IPS-18a (cell line): ENCODE measurements around the gene PIP4K2C.
"Not testable (repeated sequence)": the region's sequence is repeated elsewhere in the genome, so short reads cannot be mapped to it uniquely, and the experiment has no call there.

Experiments
- H3K27ac ChIP-seq: one replicate; pipeline ENCODE4 v1.5.1; 2013; ENCODE audit warnings: low read length
- H3K27me3 ChIP-seq: one replicate; pipeline ENCODE4 v1.6.1; 2013; ENCODE audit warnings: mild to moderate bottlenecking, low read length; ENCODE audit not compliant: control insufficient read depth, insufficient read depth
- H3K36me3 ChIP-seq: one replicate; pipeline ENCODE4 v1.6.1; 2013; ENCODE audit warnings: low read depth, low read length; ENCODE audit not compliant: control insufficient read depth
- H3K4me1 ChIP-seq: one replicate; pipeline ENCODE4 v1.6.1; 2013; ENCODE audit warnings: low read depth, low read length; ENCODE audit not compliant: control insufficient read depth
- H3K4me3 ChIP-seq: one replicate; pipeline ENCODE4 v1.5.1; 2013; ENCODE audit warnings: low read length
- H3K9ac ChIP-seq: one replicate; pipeline ENCODE4 v1.6.1; 2013; ENCODE audit warnings: mild to moderate bottlenecking, low read length, moderate library complexity
- H3K9me3 ChIP-seq: one replicate; pipeline ENCODE4 v1.6.1; 2013; ENCODE audit warnings: low read depth, low read length; ENCODE audit not compliant: control insufficient read depth

The PIP4K2C gene

GRCh38 chr12:57550641-57551549 is 40.1 kb upstream of the PIP4K2C start:
- Histone ChIP-seq H3K36me3 (no peaks in the 10 kb centered on the region), H3K27me3 (peaks cover 21% of the 10 kb centered on the region), H3K9me3 (no peaks in the 10 kb centered on the region), H3K9ac (peak overlapping the region; percentile 31), H3K4me3 (peak overlapping the region; percentile 66), H3K27ac (no peak overlapping the region), H3K4me1 (peaks cover 35% of the 10 kb centered on the region)

GRCh38 chr12:57551637-57552305 is 39.2 kb upstream of the PIP4K2C start:
- Histone ChIP-seq H3K27me3 (peaks cover 21% of the 10 kb centered on the region), H3K4me1 (peaks cover 30% of the 10 kb centered on the region), H3K9me3 (no peaks in the 10 kb centered on the region), H3K36me3 (no peaks in the 10 kb centered on the region), H3K27ac (no peak overlapping the region), H3K9ac (no peak overlapping the region), H3K4me3 (no peak overlapping the region)

- no peaks in the 10 kb centered on the region for H3K9me3 ChIP-seq
- H3K4me1 ChIP-seq: peaks cover 29% of the 10 kb centered on the region
- H3K27me3 ChIP-seq: peaks cover 21% of the 10 kb centered on the region
- H3K4me3 ChIP-seq: no peak overlapping the region
- no peak overlapping the region for H3K27ac ChIP-seq
- no peak overlapping the region for H3K9ac ChIP-seq
- H3K36me3 ChIP-seq: no peaks in the 10 kb centered on the region
Observed at GRCh38 chr12:57552306-57552651, 38.7 kb upstream of the PIP4K2C start.

- H3K4me3 ChIP-seq: no peak overlapping the region
- H3K36me3 ChIP-seq: no peaks in the 10 kb centered on the region
- peaks cover 27% of the 10 kb centered on the region for H3K4me1 ChIP-seq
- peaks cover 17% of the 10 kb centered on the region for H3K27me3 ChIP-seq
- H3K9ac ChIP-seq: no peak overlapping the region
- H3K27ac ChIP-seq: no peak overlapping the region
- H3K9me3 ChIP-seq: no peaks in the 10 kb centered on the region
Observed at GRCh38 chr12:57552835-57553313, 38.1 kb upstream of the PIP4K2C start.

- Histone ChIP-seq H3K27me3 (peaks cover 10% of the 10 kb centered on the region), H3K9ac (no peak overlapping the region), H3K4me1 (peaks cover 27% of the 10 kb centered on the region), H3K9me3 (no peaks in the 10 kb centered on the region), H3K27ac (no peak overlapping the region), H3K36me3 (no peaks in the 10 kb centered on the region), H3K4me3 (no peak overlapping the region)
Observed at GRCh38 chr12:57553343-57554202, 37.4 kb upstream of the PIP4K2C start.

GRCh38 chr12:57554453-57554852 is 36.5 kb upstream of the PIP4K2C start:
- Histone ChIP-seq H3K4me3 (no peak overlapping the region), H3K27ac (no peak overlapping the region), H3K9ac (no peak overlapping the region)

GRCh38 chr12:57554897-57555296 is 36.1 kb upstream of the PIP4K2C start:
- no peaks in the 10 kb centered on the region for H3K27me3 ChIP-seq
- H3K9ac ChIP-seq: no peak overlapping the region
- no peak overlapping the region for H3K27ac ChIP-seq
- no peak overlapping the region for H3K4me3 ChIP-seq
- H3K36me3 ChIP-seq: no peaks in the 10 kb centered on the region
- no peaks in the 10 kb centered on the region for H3K9me3 ChIP-seq
- H3K4me1 ChIP-seq: peaks cover 21% of the 10 kb centered on the region

More at GRCh38 chr12:57554453-57554852, 36.5 kb upstream of the PIP4K2C start:
- Histone ChIP-seq H3K9me3 (no peaks in the 10 kb centered on the region), H3K27me3 (peaks cover under 1% of the 10 kb centered on the region), H3K4me1 (peaks cover 22% of the 10 kb centered on the region), H3K36me3 (no peaks in the 10 kb centered on the region)

- H3K4me1 ChIP-seq: no peaks in the 10 kb centered on the region
- H3K4me3 ChIP-seq: no peak overlapping the region
- no peaks in the 10 kb centered on the region for H3K27me3 ChIP-seq
- no peak overlapping the region for H3K27ac ChIP-seq
- no peak overlapping the region for H3K9ac ChIP-seq
- H3K36me3 ChIP-seq: peaks cover 5% of the 10 kb centered on the region
- no peaks in the 10 kb centered on the region for H3K9me3 ChIP-seq
Observed at GRCh38 chr12:57558864-57559263, 32.1 kb upstream of the PIP4K2C start.

- H3K9me3 ChIP-seq: no peaks in the 10 kb centered on the region
- H3K4me3 ChIP-seq: no peak overlapping the region
- peaks cover 15% of the 10 kb centered on the region for H3K36me3 ChIP-seq
- H3K27me3 ChIP-seq: no peaks in the 10 kb centered on the region
- no peak overlapping the region for H3K9ac ChIP-seq
- no peaks in the 10 kb centered on the region for H3K4me1 ChIP-seq
- H3K27ac ChIP-seq: no peak overlapping the region
Observed at GRCh38 chr12:57560516-57560915, 30.5 kb upstream of the PIP4K2C start.

GRCh38 chr12:57561117-57561516 is 29.9 kb upstream of the PIP4K2C start:
- H3K27ac ChIP-seq, H3K4me1 ChIP-seq, H3K4me3 ChIP-seq, H3K9ac ChIP-seq, H3K27me3 ChIP-seq, H3K9me3 ChIP-seq: not testable (repeated sequence)
- peaks cover 15% of the 10 kb centered on the region for H3K36me3 ChIP-seq

GRCh38 chr12:57563358-57563757 is 27.6 kb upstream of the PIP4K2C start:
- Histone ChIP-seq H3K4me1 (no peaks in the 10 kb centered on the region), H3K27me3 (no peaks in the 10 kb centered on the region), H3K4me3 (no peak overlapping the region), H3K27ac (no peak overlapping the region), H3K9me3 (no peaks in the 10 kb centered on the region), H3K36me3 (peaks cover 19% of the 10 kb centered on the region), H3K9ac (no peak overlapping the region)
